Ovary (tissue), 9 donors: Measurements from ENCODE around the gene RPRD1B. TPM values are rescaled to one million over a fixed set of nuclear protein-coding genes. Genes with fewer than 3 reads are reported as not detected.

Experiments used
- DNase-seq, 5 donors: peaks; one replicate each; pipeline ENCODE4 v3.0.0-alpha.2; 2019 to 2020
- H3K27ac ChIP-seq, 2 donors: fragments of 200-600 bp; one replicate each; pipeline versions ENCODE4 v1.5.1 to v1.8.0; 2019 to 2022
- H3K27me3 ChIP-seq: fragments of 200-600 bp; one replicate; pipeline ENCODE4 v1.8.0; 2022
- H3K36me3 ChIP-seq: fragments of 200-600 bp; sonication (generic); one replicate; pipeline ENCODE4 v1.5.1; 2019
- H3K4me1 ChIP-seq: one replicate; pipeline ENCODE4 v1.8.1; 2013; ENCODE audit warnings: mild to moderate bottlenecking, moderate library complexity; ENCODE audit not compliant: insufficient read depth
- H3K4me3 ChIP-seq: fragments of 200-600 bp; sonication (generic); one replicate; pipeline ENCODE4 v1.5.1; 2017
- H3K9me3 ChIP-seq, 2 donors: fragments of 200-600 bp in 1 of 2; sonication (generic) in 1 of 2; one replicate each; pipeline versions ENCODE4 v1.5.1 to v1.8.1; 2013 to 2019; ENCODE audit warnings: mild to moderate bottlenecking in 1 of 2, moderate library complexity in 1 of 2
- EP300 ChIP-seq: sonication (generic); formaldehyde crosslinking; IDR thresholded peaks from one replicate; pipeline ENCODE4 v1.6.1; 2017; ENCODE audit warnings: antibody characterized with exemption
- POLR2A ChIP-seq: fragments of 450-650 bp; IDR thresholded peaks from one replicate; pipeline ENCODE4 v1.6.1; 2017; ENCODE audit warnings: antibody characterized with exemption, mild to moderate bottlenecking, moderate library complexity
- WGBS, 3 donors: extraction: QIAGEN DNeasy Blood & Tissue Kit in 1 of 3; methylation state at CpG; one replicate each; pipeline versions ENCODE4 v1.1.5 to v1.1.7; 2013 to 2017; 5-methylcytosine and 5-hydroxymethylcytosine counted together
- intact Hi-C, 4 donors: fragments of 100-400 bp; cut with DNase I; formaldehyde crosslinking; loops; one replicate each; pipeline versions ENCODE4 v1.11.0 to v1.15.1; 2022 to 2023
- polyA plus RNA-seq, 2 donors: library from polyadenylated mRNA; stranded (reverse); fragments of 200-250 nt in 1 of 2; fragments of 350-450 nt in 1 of 2; fragmentation: Illumina TruSeq in 1 of 2; extraction: RNeasy Lipid Tissue Mini Kit (QIAGEN cat#74804) in 1 of 2; gene quantifications; one replicate each; pipeline ENCODE4 v1.2.3, GENCODE V29; 2013 to 2014
- total RNA-seq, 7 donors: library from RNA; depleted of rRNA in 2 of 7; stranded (reverse); fragments of >200 nt in 2 of 7; fragmentation: NEBNext Ultra II Directional in 3 of 7; extraction: Animal tissue kit (Norgen Biotek cat#: 25700) in 3 of 7; gene quantifications; one replicate each; pipeline versions ENCODE4 v1.1.0 to v1.2.4, GENCODE V29; 2016 to 2023
- TF ChIP-seq, protein P1 (sequence below), 3 donors: fragments of 450-650 bp in 2 of 3; fragments of 200-600 bp in 1 of 3; IDR thresholded peaks; one replicate each; pipeline versions ENCODE4 v1.5.1 to v1.8.0; 2016 to 2022; ENCODE audit warnings: antibody characterized with exemption in 3 of 3, mild to moderate bottlenecking in 1 of 3
- donor health status: DM: no; HTN: no; CAD: no; lungs with moderate emphysema.
- donor health status: DM: no; HTN: no; CAD: no.
- donor health status: Bipolar disorder and iron deficiency.
- donor health status: DM: yes; HTN: yes; CAD: no.
- donor health status: DM: no; HTN: no; CAD: no.
- donor health status: DM: yes; HTN: yes; CAD: no.

Gene RPRD1B
- total and polyA plus RNA-seq, 9 donors: 12.1 to 45.3 (median 33.4) TPM

DNA sequence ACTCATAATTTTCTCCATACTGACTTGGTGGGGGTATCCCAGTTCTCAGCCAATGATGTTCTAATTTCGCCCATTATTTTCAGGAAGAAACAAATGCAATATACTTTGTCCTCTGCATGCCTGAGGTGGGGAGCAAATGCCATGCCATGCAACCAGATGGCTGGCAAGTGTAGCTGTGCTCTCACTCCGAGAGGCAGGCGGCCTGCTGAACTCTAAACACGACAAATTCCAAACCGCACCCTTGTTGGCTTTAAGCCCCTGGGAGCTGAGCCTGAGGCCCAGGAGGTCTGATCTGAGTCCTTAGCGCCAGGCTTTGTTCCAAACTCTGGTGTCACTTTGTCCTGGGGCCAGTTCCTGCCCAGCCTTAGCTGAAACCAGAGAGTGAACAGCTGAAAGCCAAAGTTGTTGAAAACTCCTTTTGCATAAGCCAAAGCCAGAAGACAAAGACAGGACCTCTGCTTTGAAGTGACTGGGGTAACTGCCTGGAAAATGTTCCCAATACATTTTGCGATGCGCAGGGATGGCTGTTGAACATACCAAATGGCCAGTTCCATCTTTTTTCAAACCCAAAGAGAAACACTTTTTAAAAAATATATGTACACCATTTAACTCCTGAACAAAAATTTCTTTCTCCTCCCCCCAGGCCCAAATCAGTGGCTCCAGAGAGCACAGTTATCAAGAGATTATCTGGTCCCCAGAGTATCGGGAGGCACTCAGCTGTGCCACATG lies 46.5 kb upstream of the RPRD1B start:
- Histone ChIP-seq H3K27me3 (no peaks in the 10 kb centered on the region), H3K27ac (no peak overlapping the region), H3K9me3 (no peaks in the 10 kb centered on the region), H3K4me3 (no peak overlapping the region), H3K36me3 (no peaks in the 10 kb centered on the region), H3K4me1 (peaks cover 4% of the 10 kb centered on the region)
- 60% methylated on average over 9 of the region's 9 CpGs for WGBS, 3 donors
- TF ChIP-seq, protein P1, sequence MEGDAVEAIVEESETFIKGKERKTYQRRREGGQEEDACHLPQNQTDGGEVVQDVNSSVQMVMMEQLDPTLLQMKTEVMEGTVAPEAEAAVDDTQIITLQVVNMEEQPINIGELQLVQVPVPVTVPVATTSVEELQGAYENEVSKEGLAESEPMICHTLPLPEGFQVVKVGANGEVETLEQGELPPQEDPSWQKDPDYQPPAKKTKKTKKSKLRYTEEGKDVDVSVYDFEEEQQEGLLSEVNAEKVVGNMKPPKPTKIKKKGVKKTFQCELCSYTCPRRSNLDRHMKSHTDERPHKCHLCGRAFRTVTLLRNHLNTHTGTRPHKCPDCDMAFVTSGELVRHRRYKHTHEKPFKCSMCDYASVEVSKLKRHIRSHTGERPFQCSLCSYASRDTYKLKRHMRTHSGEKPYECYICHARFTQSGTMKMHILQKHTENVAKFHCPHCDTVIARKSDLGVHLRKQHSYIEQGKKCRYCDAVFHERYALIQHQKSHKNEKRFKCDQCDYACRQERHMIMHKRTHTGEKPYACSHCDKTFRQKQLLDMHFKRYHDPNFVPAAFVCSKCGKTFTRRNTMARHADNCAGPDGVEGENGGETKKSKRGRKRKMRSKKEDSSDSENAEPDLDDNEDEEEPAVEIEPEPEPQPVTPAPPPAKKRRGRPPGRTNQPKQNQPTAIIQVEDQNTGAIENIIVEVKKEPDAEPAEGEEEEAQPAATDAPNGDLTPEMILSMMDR (IDR thresholded peaks at IDR 0.05): no peak
- no peak for TF ChIP-seq EP300
- no peak for TF ChIP-seq POLR2A
- no peak for DNase-seq
- intact Hi-C loops: no loop called here

DNA sequence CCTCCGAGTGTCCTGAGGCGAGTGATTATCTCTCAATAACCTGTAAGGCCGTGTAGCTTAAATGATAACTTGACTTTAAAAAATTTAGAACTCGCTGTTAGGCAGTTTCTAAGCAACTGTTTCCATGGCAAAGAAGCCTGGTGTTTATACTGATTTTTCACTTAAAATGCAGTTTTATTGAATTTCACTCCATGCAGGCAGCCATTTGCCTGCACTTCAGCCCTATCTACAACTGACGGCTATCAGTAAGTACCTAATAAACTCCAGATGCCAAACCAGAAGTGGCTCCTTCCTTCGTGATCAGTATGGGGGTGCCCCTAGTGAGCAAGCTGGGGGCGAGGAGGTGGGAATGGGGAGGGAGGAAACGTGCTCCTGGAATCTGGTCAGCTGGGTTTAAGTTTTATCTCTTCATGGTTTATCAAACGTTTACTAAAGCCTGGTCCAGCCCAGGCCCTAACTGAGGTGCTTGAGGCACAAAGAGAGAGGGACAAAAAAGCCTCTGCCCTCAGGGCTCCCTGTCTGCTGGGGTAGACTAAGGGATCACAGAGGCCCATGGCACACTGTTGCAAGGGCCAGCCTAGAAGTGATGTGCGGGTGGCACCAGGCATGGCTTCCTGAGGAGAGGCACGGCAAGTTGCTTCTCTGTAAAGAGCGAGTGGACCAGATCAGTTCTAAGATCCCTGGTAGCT lies 45.8 kb upstream of the RPRD1B start:
- Histone ChIP-seq H3K9me3 (no peaks in the 10 kb centered on the region), H3K36me3 (no peaks in the 10 kb centered on the region), H3K27ac (no peak overlapping the region), H3K27me3 (no peaks in the 10 kb centered on the region), H3K4me3 (no peak overlapping the region), H3K4me1 (peaks cover 4% of the 10 kb centered on the region)
- TF ChIP-seq, protein P1 (IDR thresholded peaks at IDR 0.05): no peak
- TF ChIP-seq POLR2A (no peak), EP300 (no peak)
- intact Hi-C loops: no loop called here
- 75 to 82% (median 81%) methylated on average over 12 of the region's 12 CpGs for WGBS, 3 donors
- DNase-seq: no peak

DNA sequence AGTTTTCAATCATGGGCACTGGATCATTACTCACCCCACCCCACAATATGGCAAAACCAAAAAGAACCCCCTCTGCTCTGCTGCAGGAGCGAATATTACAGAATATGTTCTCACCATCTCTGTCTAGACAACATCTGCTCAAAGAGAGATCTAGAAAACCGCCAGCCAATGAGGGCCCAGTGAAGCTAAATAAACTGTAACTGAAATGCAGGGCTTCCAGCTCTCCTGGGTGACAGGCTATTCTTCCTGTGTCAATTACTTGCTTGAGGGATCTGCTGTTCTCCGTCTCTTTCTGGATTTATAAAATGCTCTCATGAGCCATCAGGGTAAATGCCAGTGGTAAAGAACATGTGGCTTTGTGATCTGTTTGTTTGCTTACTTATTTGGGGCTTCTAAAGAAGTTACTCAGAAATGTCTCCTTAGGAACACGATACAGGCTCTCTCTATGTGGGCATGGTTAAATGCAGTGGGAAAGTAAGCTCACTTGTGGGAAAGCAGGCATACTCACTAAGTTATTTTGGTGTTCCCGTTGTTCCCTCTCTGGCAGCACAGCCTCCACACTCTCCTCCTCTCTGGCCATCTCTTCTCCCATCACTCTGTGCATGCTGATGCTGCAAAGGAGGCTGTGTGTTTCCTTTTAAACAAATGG lies 45.1 kb upstream of the RPRD1B start:
- Histone ChIP-seq H3K27ac (no peak overlapping the region), H3K4me1 (peaks cover 4% of the 10 kb centered on the region), H3K36me3 (no peaks in the 10 kb centered on the region)

More for the DNA sequence above, 45.1 kb upstream of the RPRD1B start:
- intact Hi-C loops: no loop called here
- H3K4me3 ChIP-seq: no peak overlapping the region
- 85 to 90% (median 90%) methylated on average over 5 of the region's 5 CpGs for WGBS, 3 donors
- H3K27me3 ChIP-seq: no peaks in the 10 kb centered on the region
- no peaks in the 10 kb centered on the region for H3K9me3 ChIP-seq
- TF ChIP-seq, protein P1 (IDR thresholded peaks at IDR 0.05): no peak
- TF ChIP-seq POLR2A (no peak), EP300 (no peak)
- DNase-seq: no peak
